GM23338 (cell line): ENCODE measurements around the gene NAA25. TPM values are rescaled to one million over a fixed set of nuclear protein-coding genes. Genes with fewer than 3 reads are reported as not detected.
A peak's percentile ranks its signal among the peaks of the same experiment; 100 is the strongest.

Experiments used
- ATAC-seq: fragments of 200-7000 bp; cut with Tn5 transposase; 3 replicates; pipeline ENCODE4 v1.9.1; 2020
- DNase-seq: peaks from one replicate; pipeline ENCODE4 v3.0.0-alpha.2; 2015; ENCODE audit warnings: low spot score
- H2AFZ ChIP-seq: fragments of 200-600 bp; sonication (generic); 2 replicates; pipeline ENCODE4 v1.8.0; 2016; ENCODE audit warnings: antibody characterized with exemption, mild to moderate bottlenecking, moderate library complexity
- H3F3A ChIP-seq: fragments of 200-600 bp; sonication (generic); replicated peaks from 2 replicates; pipeline ENCODE4 v1.8.0; 2017; ENCODE audit warnings: antibody characterized with exemption, mixed run types, low read depth
- H3K27ac ChIP-seq: fragments of 200-600 bp; sonication (generic); 2 replicates; pipeline ENCODE4 v1.6.1; 2016; ENCODE audit warnings: low read depth
- H3K27me3 ChIP-seq: fragments of 200-600 bp; sonication (generic); 2 replicates; pipeline ENCODE4 v1.8.0; 2016; ENCODE audit warnings: mild to moderate bottlenecking, mixed run types, moderate library complexity; ENCODE audit not compliant: insufficient read depth
- H3K36me3 ChIP-seq: fragments of 200-600 bp; sonication (generic); 2 replicates; pipeline ENCODE4 v1.8.0; 2016; ENCODE audit warnings: mild to moderate bottlenecking; ENCODE audit not compliant: insufficient read depth
- H3K4me1 ChIP-seq: fragments of 200-600 bp; sonication (generic); 2 replicates; pipeline ENCODE4 v1.8.0; 2016; ENCODE audit warnings: mild to moderate bottlenecking, moderate library complexity; ENCODE audit not compliant: insufficient read depth
- H3K4me2 ChIP-seq: fragments of 200-600 bp; sonication (generic); 2 replicates; pipeline ENCODE4 v1.7.1; 2017; ENCODE audit warnings: mixed run types
- H3K4me3 ChIP-seq: fragments of 200-600 bp; sonication (generic); 2 replicates; pipeline ENCODE4 v1.6.1; 2016; ENCODE audit warnings: mixed run types
- H3K79me2 ChIP-seq: fragments of 200-600 bp; sonication (generic); replicated peaks from 2 replicates; pipeline ENCODE4 v1.8.0; 2017; ENCODE audit warnings: mild to moderate bottlenecking; ENCODE audit not compliant: insufficient read depth
- H3K9me2 ChIP-seq: fragments of 200-600 bp; sonication (generic); 2 replicates; pipeline ENCODE4 v1.8.0; 2017; ENCODE audit not compliant: insufficient read depth
- H4K20me1 ChIP-seq: fragments of 200-600 bp; sonication (generic); replicated peaks from 2 replicates; pipeline ENCODE4 v1.8.0; 2017; ENCODE audit warnings: mild to moderate bottlenecking; ENCODE audit not compliant: insufficient read depth
- H3K27ac Mint-ChIP-seq: 2 replicates; pipeline ENCODE4 v1.8.0; 2020; ENCODE audit warnings: inconsistent platforms, mild to moderate bottlenecking, moderate library complexity, mixed read lengths
- H3K27me3 Mint-ChIP-seq: 3 replicates; pipeline ENCODE4 v1.8.0; 2022; ENCODE audit warnings: low read depth, mild to moderate bottlenecking, moderate library complexity, mixed read lengths, inconsistent platforms; ENCODE audit not compliant: insufficient read depth, poor library complexity
- H3K36me3 Mint-ChIP-seq: 3 replicates; pipeline ENCODE4 v1.8.0; 2021; ENCODE audit warnings: low read depth, mild to moderate bottlenecking, inconsistent platforms, moderate library complexity, mixed read lengths
- H3K4me1 Mint-ChIP-seq: 3 replicates; pipeline ENCODE4 v1.8.0; 2020; ENCODE audit warnings: mild to moderate bottlenecking, inconsistent platforms, mixed read lengths
- H3K4me3 Mint-ChIP-seq: 3 replicates; pipeline ENCODE4 v1.8.0; 2021; ENCODE audit warnings: moderate library complexity, mild to moderate bottlenecking, inconsistent platforms, mixed read lengths
- H3K9me3 Mint-ChIP-seq: 3 replicates; pipeline ENCODE4 v1.8.0; 2020; ENCODE audit warnings: moderate library complexity, mild to moderate bottlenecking, inconsistent platforms, mixed read lengths
- CREB1 ChIP-seq: fragments of 250-450 bp; sonication (Bioruptor Pico); IDR thresholded peaks from 2 replicates; pipeline ENCODE4 v1.5.0; 2020; ENCODE audit warnings: low read depth, mild to moderate bottlenecking, moderate library complexity
- CTCF ChIP-seq, 2 experiments: fragments of 200-600 bp in 1 of 2; sonication (generic) in 1 of 2; conservative IDR thresholded peaks; 2 replicates each; pipeline versions ENCODE4 v1.5.1 to v1.6.1; 2016 to 2017; ENCODE audit warnings: antibody characterized with exemption in 2 of 2, low read depth in 2 of 2, mild to moderate bottlenecking in 2 of 2, moderate library complexity in 1 of 2
- ETS1 ChIP-seq: IDR thresholded peaks from 2 replicates; pipeline ENCODE4 v1.6.1; 2016; ENCODE audit warnings: antibody characterized with exemption
- JUNB ChIP-seq: IDR thresholded peaks from one replicate; pipeline ENCODE4 v1.6.1; 2016; ENCODE audit warnings: antibody characterized with exemption; ENCODE audit not compliant: unreplicated experiment
- NANOG ChIP-seq: IDR thresholded peaks from 2 replicates; pipeline ENCODE4 v1.6.1; 2016; ENCODE audit warnings: antibody characterized with exemption, borderline replicate concordance
- REST ChIP-seq: IDR thresholded peaks from one replicate; pipeline ENCODE4 v1.6.1; 2018; ENCODE audit warnings: antibody characterized with exemption; ENCODE audit not compliant: unreplicated experiment
- ZNF114 ChIP-seq: fragments of 250-450 bp; sonication (Bioruptor Pico); IDR thresholded peaks from 2 replicates; pipeline ENCODE4 v1.5.0; 2020; ENCODE audit warnings: mild to moderate bottlenecking, moderate library complexity
- ZNF331 ChIP-seq: fragments of 250-450 bp; sonication (Bioruptor Pico); IDR thresholded peaks from 2 replicates; pipeline ENCODE4 v1.5.0; 2020; ENCODE audit warnings: low read depth, mild to moderate bottlenecking, moderate library complexity
- polyA plus RNA-seq: library from polyadenylated mRNA; unstranded; fragments of >200 nt; fragmentation: Nextera tagmentation; extraction: Ambion mirVana; gene quantifications from 2 replicates; pipeline ENCODE4 v1.2.1, GENCODE V29; 2016
- total RNA-seq: library from RNA; depleted of rRNA; stranded (reverse); fragments of >200 nt; shearing (Covaris generic); gene quantifications from 2 replicates; pipeline ENCODE4 v1.2.3, GENCODE V29; 2014

NAA25 gene
- total and polyA plus RNA-seq, 2 experiments from 2014 or later, result 49.0 to 55.1 TPM

GRCh38 chr12:112096070-112096469 lies 12.5 kb downstream of the NAA25 start:
- peak overlapping the region; percentile 67; the same call in 1 of the 2 replicates for H3K27ac ChIP-seq

More at GRCh38 chr12:112096070-112096469, 12.5 kb downstream of the NAA25 start:
- no peak overlapping the region for H3K4me3 ChIP-seq
- Mint-ChIP-seq H3K36me3 (peaks cover 81% of the 10 kb centered on the region), H3K4me1 (no peaks in the 10 kb centered on the region), H3K27ac (no peak overlapping the region; the same call in 1 of the 2 replicates), H3K4me3 (no peak overlapping the region), H3K27me3 (no peaks in the 10 kb centered on the region), H3K9me3 (no peaks in the 10 kb centered on the region)
- H3K4me2 ChIP-seq, result no peak overlapping the region
- H3K79me2 ChIP-seq, result peaks cover 99% of the 10 kb centered on the region
- no peak for DNase-seq
- ATAC-seq, result no peak
- H3K9me2 ChIP-seq, result no peaks in the 10 kb centered on the region
- H3K4me1 ChIP-seq, result no peaks in the 10 kb centered on the region
- H3F3A ChIP-seq, result 0 out of 2 replicates have a peak, but pooled peaks cover 8% of the 10 kb centered on the region
- TF ChIP-seq JUNB (no peak), ZNF114 (CRISPR knock-in tag) (no peak), NANOG (no peak), CREB1 (no peak), ZNF331 (CRISPR knock-in tag) (no peak), CTCF (conservative IDR thresholded peaks at IDR 0.05; ENCODE audit: low read depth in 2 of 2) (no peak), ETS1 (no peak), REST (no peak)
- peaks cover 68% of the 10 kb centered on the region for H4K20me1 ChIP-seq
- peaks cover 35% of the 10 kb centered on the region for H3K36me3 ChIP-seq
- H2AFZ ChIP-seq, result no peak overlapping the region
- no peaks in the 10 kb centered on the region for H3K27me3 ChIP-seq
